K562 (cell line): ENCODE data around the gene RHBDD1. TPM values are rescaled to one million over a fixed set of nuclear protein-coding genes. Genes with fewer than 3 reads are reported as not detected.

ENCODE experiments used
- ATAC-seq: fragments of 200-7000 bp; cut with Tn5 transposase; 3 replicates; pipeline ENCODE4 v1.9.1; 2020; ENCODE audit warnings: moderate library complexity
- BruUV-seq: library from RNA; stranded (reverse); fragments of 400-500 nt; replicated peaks from 2 replicates; lab custom pipeline; 2021; lab: Mats Ljungman, UMichigan
- CTCF ChIA-PET: fragments of 300-600 bp; formaldehyde crosslinking; extraction: SDS; loops from one replicate; lab custom pipeline; 2021; ENCODE audit warnings: low intra/inter-chr PET ratio; lab: Yijun Ruan, JAX
- POLR2A ChIA-PET: fragments of 300-600, 350-650 bp; sonication (Branson Sonifier 250); formaldehyde crosslinking; extraction: SDS; loops from one replicate; lab custom pipeline; 2021; ENCODE audit warnings: antibody characterized with exemption, inconsistent platforms; lab: Yijun Ruan, JAX
- DNase-seq, 4 experiments: peaks; one replicate each; pipeline versions ENCODE4 v3.0.0 to v3.0.0-alpha.2; 2011 to 2018; ENCODE audit warnings: low spot score in 3 of 4, mixed read lengths in 3 of 4; ENCODE audit errors: extremely low read depth in 1 of 4
- FAIRE-seq: peaks from 2 replicates; lab custom pipeline; 2011; peaks lifted over from hg19 to GRCh38; lab: Jason Lieb, UNC
- H2AFZ ChIP-seq: 2 replicates; pipeline ENCODE4 v1.6.0; 2011; ENCODE audit warnings: low read depth, low read length, control low read depth, inconsistent platforms
- H3K27ac ChIP-seq: fragments of 200-600 bp; 3 replicates; pipeline ENCODE4 v1.8.0; 2011; ENCODE audit warnings: low read depth, mild to moderate bottlenecking, control low read depth, inconsistent platforms, low read length, moderate library complexity, mixed read lengths; ENCODE audit errors: extremely low read depth
- H3K27me3 ChIP-seq, 2 experiments: fragments of 300-600 bp in 1 of 2; 2 replicates in 1 of 2; 3 replicates in 1 of 2; pipeline versions ENCODE4 v1.6.0 to v1.8.0; 2011; ENCODE audit warnings: inconsistent platforms in 2 of 2, low read length in 2 of 2, mild to moderate bottlenecking in 1 of 2, mixed read lengths in 1 of 2, moderate library complexity in 1 of 2; ENCODE audit not compliant: control insufficient read depth in 2 of 2, insufficient read depth in 2 of 2
- H3K36me3 ChIP-seq: fragments of 300-600 bp; 3 replicates; pipeline ENCODE4 v1.8.0; 2011; ENCODE audit warnings: mild to moderate bottlenecking, low read length, inconsistent platforms; ENCODE audit not compliant: control insufficient read depth, insufficient read depth
- H3K4me1 ChIP-seq, 2 experiments: fragments of 200-600 bp in 1 of 2; replicated peaks in 1 of 2; 2 replicates in 1 of 2; 3 replicates in 1 of 2; pipeline versions ENCODE4 v1.5.1 to v1.8.0; 2011; ENCODE audit warnings: inconsistent platforms in 2 of 2, low read length in 2 of 2, mild to moderate bottlenecking in 1 of 2, mixed read lengths in 1 of 2, moderate library complexity in 1 of 2; ENCODE audit not compliant: control insufficient read depth in 2 of 2, insufficient read depth in 2 of 2
- H3K4me2 ChIP-seq: 2 replicates; pipeline ENCODE4 v1.6.1; 2011; ENCODE audit warnings: low read length, control low read depth, inconsistent platforms, mixed read lengths; ENCODE audit not compliant: insufficient read depth
- H3K4me3 ChIP-seq: fragments of 200-600 bp; sonication (generic), shearing (Covaris generic); 2 replicates; pipeline ENCODE4 v1.5.1; 2016; ENCODE audit warnings: control low read depth, inconsistent platforms
- H3K79me2 ChIP-seq: fragments of 200-600 bp; 3 replicates; pipeline ENCODE4 v1.8.0; 2011; ENCODE audit warnings: low read length, inconsistent platforms; ENCODE audit not compliant: control insufficient read depth, insufficient read depth
- H3K9ac ChIP-seq, 2 experiments: 2 replicates each; pipeline versions ENCODE4 v1.6.0 to v1.6.1; 2011; ENCODE audit warnings: low read depth in 2 of 2, low read length in 2 of 2, control low read depth in 1 of 2, inconsistent platforms in 1 of 2, mild to moderate bottlenecking in 1 of 2, mixed read lengths in 1 of 2; ENCODE audit not compliant: insufficient read depth in 1 of 2
- H3K9me1 ChIP-seq: one replicate; pipeline ENCODE4 v1.6.0; 2011; ENCODE audit warnings: inconsistent platforms, mild to moderate bottlenecking, low read length, moderate library complexity; ENCODE audit not compliant: control insufficient read depth, insufficient read depth
- H3K9me3 ChIP-seq: replicated peaks from 2 replicates; pipeline ENCODE4 v1.5.1; 2011; ENCODE audit warnings: low read depth, low read length, inconsistent platforms; ENCODE audit not compliant: control insufficient read depth, insufficient read depth
- H4K20me1 ChIP-seq: replicated peaks from 2 replicates; pipeline ENCODE4 v1.6.1; 2011; ENCODE audit warnings: low read length, inconsistent platforms, mixed read lengths; ENCODE audit not compliant: control insufficient read depth, insufficient read depth
- RBM22 ChIP-seq: fragments of 200-400 bp; formaldehyde crosslinking; IDR thresholded peaks from 2 replicates; pipeline ENCODE4 v1.6.1; 2018; ENCODE audit warnings: low read length, low read depth; ENCODE audit not compliant: poor library complexity, severe bottlenecking
- SMARCE1 ChIP-seq: fragments of 450-650 bp; IDR thresholded peaks from 2 replicates; pipeline ENCODE4 v1.7.1; 2016; ENCODE audit warnings: mild to moderate bottlenecking
- STAT5B ChIP-seq: fragments of 250-450 bp; sonication (Bioruptor Pico); IDR thresholded peaks from 2 replicates; pipeline ENCODE4 v1.8.0; 2021; ENCODE audit warnings: mild to moderate bottlenecking, inconsistent platforms
- TBL1XR1 ChIP-seq, 2 experiments: IDR thresholded peaks; 2 replicates each; pipeline ENCODE4 v1.6.1; 2012; ENCODE audit warnings: improper control_type of control experiment in 2 of 2, low read length in 2 of 2, mild to moderate bottlenecking in 1 of 2
- ZBTB1 ChIP-seq: sonication (generic); formaldehyde crosslinking; IDR thresholded peaks from 2 replicates; pipeline ENCODE4 v1.8.1; 2023; ENCODE audit warnings: missing genetic modification reagents, low read depth, mild to moderate bottlenecking, borderline replicate concordance
- ZNF830 ChIP-seq: fragments of 250-450 bp; sonication (Bioruptor Pico); IDR thresholded peaks from 2 replicates; pipeline ENCODE4 v1.5.0; 2021; ENCODE audit warnings: mild to moderate bottlenecking
- WGBS: fragments of 100-300 bp; shearing (Covaris generic); methylation state at CpG from one replicate; pipeline ENCODE4 v1.1.6; 2016; ENCODE audit warnings: low coverage, mixed read lengths; ENCODE audit not compliant: insufficient coverage; ENCODE audit errors: missing lambda C conversion rate; 5-methylcytosine and 5-hydroxymethylcytosine counted together
- in situ Hi-C: fragments of 300-500 bp; cut with MboI; formaldehyde crosslinking; loops from 4 replicates; pipeline ENCODE4 v1.15.0; 2018; ENCODE audit warnings: inconsistent platforms, mixed read lengths
- intact Hi-C: fragments of 100-400 bp; cut with micrococcal nuclease; formaldehyde crosslinking; loops from 2 replicates; pipeline ENCODE4 v1.14.2; 2022
- polyA plus RNA-seq, 8 experiments: library from polyadenylated mRNA; depleted of rRNA in 4 of 8; stranded (reverse) in 5 of 8; unstranded in 3 of 8; fragments of >200 nt; fragmentation: Nextera tagmentation in 2 of 8; fragmentation: Illumina TruSeq in 1 of 8; extraction: Ambion mirVana in 2 of 8; extraction: Trizol in 1 of 8; gene quantifications; 2 replicates each; pipeline versions ENCODE4 v1.2.1 to v1.2.3, GENCODE V29; 2011 to 2014; ENCODE audit warnings: inconsistent platforms in 1 of 8, missing spikeins in 1 of 8
- total RNA-seq, 7 experiments: library from RNA; depleted of rRNA in 6 of 7; stranded (reverse); fragments of >200 nt in 6 of 7; fragmentation: Illumina TruSeq in 2 of 7; extraction: Trizol in 2 of 7; gene quantifications; 2 replicates each; pipeline versions ENCODE4 v1.2.1 to v1.2.3, GENCODE V29; 2011 to 2021; ENCODE audit warnings: low replicate concordance in 1 of 7

Gene RHBDD1
- total and polyA plus RNA-seq, 9 of the 15 experiments (the other 6 are each of a cell fraction or from before 2014, with no cell fraction given) = 4.8 to 34.8 (median 15.6) TPM

DNA sequence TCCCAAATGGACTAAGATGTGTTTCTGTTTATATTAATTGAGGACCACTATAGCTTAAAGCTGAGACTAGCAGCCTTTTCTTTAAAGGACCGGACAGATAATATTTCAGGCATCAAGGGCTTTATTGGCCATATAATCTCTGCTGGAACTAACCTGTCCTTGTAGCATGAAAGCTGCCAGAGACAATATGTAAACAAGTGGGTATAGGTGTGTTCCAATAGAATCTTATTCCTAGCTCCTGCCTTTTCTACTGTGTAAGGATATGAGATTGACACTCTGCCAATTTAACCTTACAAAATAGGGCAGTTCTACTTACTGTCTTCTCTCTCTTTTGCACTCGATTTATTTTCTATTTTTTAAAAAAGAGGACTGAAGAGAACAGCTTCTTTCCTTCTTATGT is 74.0 kb downstream of the RHBDD1 start:
- TF ChIP-seq ZBTB1 (CRISPR knock-in tag) = no peak
- no peak for TF ChIP-seq RBM22
- TF ChIP-seq, all 486 proteins: peak for 0
- Histone ChIP-seq H3K27me3 (no peaks in the 10 kb centered on the region), H3K4me3 (no peak overlapping the region), H2AFZ (no peak overlapping the region), H4K20me1 (no peaks in the 10 kb centered on the region), H3K9ac (no peak overlapping the region), H3K27ac (no peak overlapping the region), H3K9me1 (no peaks in the 10 kb centered on the region), H3K4me1 (no peaks in the 10 kb centered on the region), H3K9me3 (no peaks in the 10 kb centered on the region), H3K36me3 (peaks cover 14% of the 10 kb centered on the region; the same call in 1 of the 3 replicates), H3K4me2 (no peak overlapping the region), H3K79me2 (no peaks in the 10 kb centered on the region)
- 57% methylated on average over 2 of the region's 2 CpGs for WGBS
- no TSS peak for BruUV-seq
- in situ Hi-C loops = no loop called here
- FAIRE-seq (no peak), DNase-seq (no peak), ATAC-seq (no peak)
- ChIA-PET POLR2A (no interaction called here), CTCF (no interaction called here)
- intact Hi-C loops = no loop called here

DNA sequence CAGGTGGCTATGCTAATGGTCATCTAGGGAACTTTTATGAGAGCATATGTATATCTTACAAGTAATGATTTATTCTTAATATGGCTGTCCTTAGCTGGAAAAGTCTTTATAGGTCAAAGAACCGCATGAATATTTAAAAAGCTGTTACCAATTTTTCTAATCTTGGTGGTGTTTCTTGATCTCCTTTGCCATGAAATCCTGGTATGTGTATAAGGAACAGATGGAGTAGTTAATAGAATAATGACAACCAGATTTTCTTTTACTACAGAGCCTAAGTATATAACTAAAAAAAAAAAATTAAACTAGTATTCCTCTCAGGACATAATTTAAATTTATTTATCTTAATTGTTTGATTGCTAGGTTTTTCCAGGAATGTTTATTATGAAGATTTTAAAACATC is 74.5 kb downstream of the RHBDD1 start:
- FAIRE-seq (no peak), DNase-seq (no peak), ATAC-seq (no peak)
- Histone ChIP-seq H3K36me3 (peaks cover 15% of the 10 kb centered on the region; the same call in 1 of the 3 replicates), H2AFZ (no peak overlapping the region), H3K27ac (no peak overlapping the region), H3K27me3 (no peaks in the 10 kb centered on the region), H4K20me1 (no peaks in the 10 kb centered on the region), H3K4me3 (no peak overlapping the region), H3K9me3 (no peaks in the 10 kb centered on the region), H3K79me2 (no peaks in the 10 kb centered on the region), H3K9me1 (no peaks in the 10 kb centered on the region), H3K4me2 (no peak overlapping the region), H3K4me1 (no peaks in the 10 kb centered on the region), H3K9ac (no peak overlapping the region)
- no TSS peak for BruUV-seq
- TF ChIP-seq SMARCE1 (no peak), ZNF830 (CRISPR knock-in tag) (no peak), TBL1XR1 (IDR thresholded peaks at IDR 0.05; ENCODE audit: low read length in 2 of 2) (no peak), STAT5B (CRISPR knock-in tag) (no peak)
- intact Hi-C loops (no loop called here), in situ Hi-C loops (no loop called here)
- POLR2A ChIA-PET = no interaction called here
- WGBS = 92% methylated on average over 1 of the region's 1 CpG
- CTCF ChIA-PET = no interaction called here
